ENCODE measurements around the gene GIGYF2. TPM values are rescaled to one million over a fixed set of nuclear protein-coding genes. Genes with fewer than 3 reads are reported as not detected.

GIGYF2 gene
- total and polyA plus RNA-seq, 2 donors, result 19.1 to 35.8 TPM

Other genes with a start within 250 kb of the GIGYF2 start
- gene ALPI, start 241.2 kb upstream of the GIGYF2 start, total RNA-seq, result 0.19 TPM
- 0.34 TPM for gene ALPI, start 241.2 kb upstream of the GIGYF2 start, polyA plus RNA-seq
- gene ECEL1, start 209.5 kb upstream of the GIGYF2 start, total RNA-seq, result 0.28 TPM
- 1.7 TPM for gene ECEL1, start 209.5 kb upstream of the GIGYF2 start, polyA plus RNA-seq
- gene PRSS56, start 176.9 kb upstream of the GIGYF2 start, total RNA-seq, result 0.19 TPM
- gene PRSS56, start 176.9 kb upstream of the GIGYF2 start, polyA plus RNA-seq, result 0.09 TPM
- gene CHRND, start 171.2 kb upstream of the GIGYF2 start, total RNA-seq, result 0.57 TPM
- gene CHRND, start 171.2 kb upstream of the GIGYF2 start, polyA plus RNA-seq, result 0.43 TPM
- gene CHRNG, start 157.6 kb upstream of the GIGYF2 start, total RNA-seq, result 0.57 TPM
- gene CHRNG, start 157.6 kb upstream of the GIGYF2 start, polyA plus RNA-seq, result 0.48 TPM
- gene TIGD1, start 146.8 kb upstream of the GIGYF2 start, total RNA-seq, result 8.3 TPM
- gene TIGD1, start 146.8 kb upstream of the GIGYF2 start, polyA plus RNA-seq, result 16.2 TPM
- 59.5 TPM for gene EIF4E2, start 146.6 kb upstream of the GIGYF2 start, total RNA-seq
- gene EIF4E2, start 146.6 kb upstream of the GIGYF2 start, polyA plus RNA-seq, result 53.0 TPM
- 0.33 TPM for gene EFHD1, start 63.7 kb upstream of the GIGYF2 start, total RNA-seq
- gene EFHD1, start 63.7 kb upstream of the GIGYF2 start, polyA plus RNA-seq, result 14.1 TPM
- 0.24 TPM for gene KCNJ13, start 79.2 kb downstream of the GIGYF2 start, total RNA-seq
- gene KCNJ13, start 79.2 kb downstream of the GIGYF2 start, polyA plus RNA-seq, result 0.18 TPM
- 1.4 TPM for gene SNORC, start 172.9 kb downstream of the GIGYF2 start, total RNA-seq
- gene SNORC, start 172.9 kb downstream of the GIGYF2 start, polyA plus RNA-seq, result 5.0 TPM

All from thymus (tissue), 2 donors.